ENCODE measurements around the gene PSEN1. TPM values are rescaled to one million over a fixed set of nuclear protein-coding genes. Genes with fewer than 3 reads are reported as not detected.
"Not testable (repeated sequence)": the region's sequence is repeated elsewhere in the genome, so short reads cannot be mapped to it uniquely, and the experiment has no call there.

PSEN1 gene
- total RNA-seq, 1 donor from 2014 or later: 42.9 TPM

DNA sequence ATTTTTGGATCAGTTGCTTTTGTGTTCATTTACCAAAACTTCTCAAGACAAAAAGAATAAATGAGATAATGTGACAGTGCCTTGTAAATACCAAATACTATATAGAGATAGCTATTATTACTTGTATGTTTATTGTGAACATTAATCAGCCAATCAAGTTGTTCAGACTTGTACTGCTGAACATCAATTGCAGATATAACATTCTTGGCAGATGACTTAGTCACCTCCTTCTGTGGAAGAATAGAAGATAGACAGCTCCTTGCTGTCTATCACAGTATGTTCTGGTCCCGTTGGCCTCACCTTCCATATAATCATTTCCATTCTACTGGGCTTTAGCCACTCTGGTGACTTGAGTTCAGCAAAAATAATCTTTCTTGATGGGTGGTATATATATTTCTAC, 30.1 kb downstream of the PSEN1 start:
- no peak for DNase-seq (ENCODE audit: low spot score)

DNA sequence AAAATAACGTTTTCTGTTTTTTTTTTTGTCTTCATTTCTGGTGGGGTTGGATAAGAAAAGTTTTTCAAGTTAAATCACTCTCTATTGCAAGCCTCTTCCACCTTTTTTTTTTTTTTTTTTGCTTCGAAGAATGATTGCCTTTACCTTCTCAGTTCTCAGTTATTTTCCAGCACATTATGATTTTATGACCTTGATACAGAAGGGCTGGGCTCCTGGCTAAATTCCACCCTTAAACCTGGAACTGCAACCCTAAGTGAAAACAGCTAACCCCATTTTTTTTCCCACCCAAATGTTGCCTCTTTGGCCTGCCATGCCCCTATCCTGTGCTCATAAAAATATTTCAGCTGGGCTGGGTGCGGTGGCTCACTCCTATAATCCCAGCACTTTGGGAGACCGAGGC, 31.4 kb downstream of the PSEN1 start:
- no peak for DNase-seq (ENCODE audit: low spot score)

DNA sequence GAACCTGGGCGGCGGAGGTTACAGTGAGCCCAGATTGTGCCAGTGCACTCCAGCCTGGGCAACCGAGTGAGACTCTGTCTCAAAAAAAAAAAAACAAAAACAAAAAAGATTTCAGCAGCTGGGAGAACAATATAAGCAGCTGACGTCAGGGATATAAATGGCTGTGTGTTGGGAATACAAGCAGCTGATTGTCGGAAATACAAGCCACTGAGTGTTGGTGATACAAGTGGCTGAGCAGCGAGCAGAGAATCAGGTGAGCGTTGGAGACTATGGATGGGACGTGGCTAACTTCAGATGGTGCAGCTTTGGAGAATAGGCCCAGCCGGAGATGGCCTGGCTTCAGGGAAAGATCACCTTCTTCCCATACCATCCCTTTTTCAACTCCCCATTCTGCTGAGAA, 32.0 kb downstream of the PSEN1 start:
- DNase-seq (ENCODE audit: low spot score): no peak

- no peak for DNase-seq (ENCODE audit: low spot score)
These were observed 32.4 kb downstream of the PSEN1 start for GRCh38 chr14:73168691-73169090.

DNA sequence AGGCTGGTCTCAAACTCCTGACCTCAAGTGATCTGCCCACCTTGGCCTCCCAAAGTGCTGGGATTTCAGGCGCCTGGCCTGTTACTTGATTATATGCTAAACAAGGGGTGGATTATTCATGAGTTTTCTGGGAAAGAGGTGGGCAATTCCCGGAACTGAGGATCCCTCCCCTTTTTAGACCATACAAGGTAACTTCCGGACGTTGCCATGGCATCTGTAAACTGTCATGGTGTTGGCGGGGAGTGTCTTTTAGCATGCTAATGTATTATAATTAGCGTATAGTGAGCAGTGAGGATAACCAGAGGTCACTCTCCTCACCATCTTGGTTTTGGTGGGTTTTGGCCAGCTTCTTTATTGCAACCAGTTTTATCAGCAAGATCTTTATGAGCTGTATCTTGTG, 33.5 kb downstream of the PSEN1 start:
- DNase-seq (ENCODE audit: low spot score): not testable (repeated sequence)

GRCh38 chr14:73170686-73171085, 34.4 kb downstream of the PSEN1 start:
- DNase-seq (ENCODE audit: low spot score): no peak

DNA sequence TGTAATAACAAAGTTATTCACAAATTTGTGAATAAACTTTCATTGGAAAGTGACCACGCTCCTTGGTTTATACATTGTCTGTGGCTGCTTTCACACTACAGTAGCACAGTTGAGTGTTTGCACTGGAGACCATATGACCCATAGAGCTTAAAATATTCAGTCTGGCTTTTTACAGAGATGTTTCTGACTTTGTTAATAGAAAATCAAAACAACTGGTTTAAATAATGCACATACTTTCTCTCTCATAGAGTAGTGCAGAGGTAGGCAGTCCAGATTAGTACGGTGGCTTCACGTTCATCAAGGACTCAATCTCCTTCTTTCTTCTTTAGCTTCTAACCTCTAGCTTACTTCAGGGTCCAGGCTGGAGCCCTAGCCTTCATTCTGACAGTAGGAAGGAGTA, 36.2 kb downstream of the PSEN1 start:
- no peak for DNase-seq (ENCODE audit: low spot score)

DNA sequence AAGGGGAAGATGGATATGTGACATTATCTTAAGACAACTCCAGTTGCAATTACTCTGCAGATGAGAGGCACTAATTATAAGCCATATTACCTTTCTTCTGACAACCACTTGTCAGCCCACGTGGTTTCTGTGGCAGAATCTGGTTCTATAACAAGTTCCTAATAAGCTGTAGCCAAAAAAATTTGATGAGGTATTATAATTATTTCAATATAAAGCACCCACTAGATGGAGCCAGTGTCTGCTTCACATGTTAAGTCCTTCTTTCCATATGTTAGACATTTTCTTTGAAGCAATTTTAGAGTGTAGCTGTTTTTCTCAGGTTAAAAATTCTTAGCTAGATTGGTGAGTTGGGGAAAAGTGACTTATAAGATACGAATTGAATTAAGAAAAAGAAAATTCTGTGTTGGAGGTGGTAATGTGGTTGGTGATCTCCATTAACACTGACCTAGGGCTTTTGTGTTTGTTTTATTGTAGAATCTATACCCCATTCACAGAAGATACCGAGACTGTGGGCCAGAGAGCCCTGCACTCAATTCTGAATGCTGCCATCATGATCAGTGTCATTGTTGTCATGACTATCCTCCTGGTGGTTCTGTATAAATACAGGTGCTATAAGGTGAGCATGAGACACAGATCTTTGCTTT, 36.9 kb downstream of the PSEN1 start:
- DNase-seq (ENCODE audit: low spot score): peak; percentile 44

DNA sequence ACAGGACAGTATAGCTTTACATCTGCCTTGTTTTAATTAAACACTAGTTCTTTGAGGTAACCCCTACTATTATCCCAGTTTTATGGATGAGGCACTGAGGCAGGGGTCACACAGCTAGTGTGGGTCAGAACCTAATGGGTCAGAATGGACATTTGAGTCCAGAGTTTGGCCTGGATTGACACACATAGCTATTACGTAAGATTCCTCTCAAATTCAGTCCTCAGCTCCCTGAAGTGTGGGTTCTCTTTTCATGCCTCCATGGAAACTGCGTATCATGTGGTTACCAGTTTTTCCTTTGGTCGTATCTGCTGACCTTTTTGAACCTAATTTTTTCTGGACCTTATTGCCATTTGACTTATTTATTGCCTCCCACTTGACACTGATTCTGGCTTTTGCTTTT, 40.4 kb downstream of the PSEN1 start:
- no peak for DNase-seq (ENCODE audit: low spot score)

DNA sequence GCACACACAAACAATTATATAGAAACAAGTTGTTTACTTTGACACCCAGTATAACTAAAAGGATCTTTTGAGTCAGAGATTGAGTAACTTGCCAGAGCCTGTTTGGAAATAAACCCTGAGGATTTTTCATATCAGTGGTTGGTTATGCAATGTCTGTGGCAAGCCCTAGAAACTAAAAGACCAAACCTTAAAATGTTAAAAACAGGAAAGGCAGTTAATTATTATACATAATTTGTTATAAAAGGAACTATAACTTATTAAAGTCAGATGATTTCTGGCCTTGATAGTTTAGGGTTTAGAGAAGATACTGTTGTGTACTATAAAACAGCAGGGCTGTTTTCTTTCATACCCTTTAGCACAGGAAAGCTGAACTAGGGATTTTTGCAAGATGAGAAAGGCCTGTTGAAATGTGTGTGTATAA, 44.1 kb downstream of the PSEN1 start:
- DNase-seq (ENCODE audit: low spot score): peak; percentile 87

DNA sequence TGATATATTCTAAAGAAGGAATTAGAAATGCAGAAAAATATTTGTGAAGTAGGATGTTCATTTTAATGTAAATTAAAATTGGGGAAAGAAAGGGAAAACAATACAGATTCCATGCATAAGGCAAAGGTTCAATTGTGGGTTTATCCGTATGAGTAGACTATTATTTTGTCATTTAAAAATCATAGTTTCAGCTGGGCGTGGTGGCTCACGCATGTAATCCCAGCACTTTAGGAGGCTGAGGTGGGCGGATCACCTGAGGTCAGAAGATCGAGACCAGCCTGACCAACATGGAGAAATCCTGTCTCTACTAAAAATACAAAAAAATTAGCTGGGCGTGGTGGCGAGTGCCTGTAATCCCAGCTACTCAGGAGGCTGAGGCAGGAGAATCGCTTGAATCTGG, 44.7 kb downstream of the PSEN1 start:
- DNase-seq (ENCODE audit: low spot score): not testable (repeated sequence)

DNA sequence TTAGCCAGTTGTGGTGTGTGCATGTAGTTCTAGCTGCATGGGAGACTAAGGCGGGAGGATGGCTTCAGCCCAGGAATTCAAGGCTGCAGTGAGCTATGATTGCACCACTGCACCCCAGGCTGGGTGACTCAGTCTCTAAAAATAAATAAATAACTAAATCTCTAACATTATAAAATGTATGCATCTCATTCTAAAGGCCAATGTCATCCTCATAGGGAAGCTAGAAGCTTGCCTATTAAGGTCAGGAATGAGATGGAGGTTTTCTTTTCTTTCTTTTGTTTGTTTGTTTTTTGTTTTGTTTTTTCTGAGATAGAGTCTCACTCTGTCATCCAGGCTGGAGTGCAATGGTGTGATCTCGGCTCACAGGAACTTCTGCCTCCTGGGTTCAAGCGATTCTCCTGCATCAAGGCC, 52.2 kb downstream of the PSEN1 start:
- no peak for DNase-seq (ENCODE audit: low spot score)

- no peak for DNase-seq (ENCODE audit: low spot score)
These were observed 53.3 kb downstream of the PSEN1 start for GRCh38 chr14:73189651-73190050.

- DNase-seq (ENCODE audit: low spot score): no peak
These were observed 55.1 kb downstream of the PSEN1 start for GRCh38 chr14:73191441-73191840.

DNA sequence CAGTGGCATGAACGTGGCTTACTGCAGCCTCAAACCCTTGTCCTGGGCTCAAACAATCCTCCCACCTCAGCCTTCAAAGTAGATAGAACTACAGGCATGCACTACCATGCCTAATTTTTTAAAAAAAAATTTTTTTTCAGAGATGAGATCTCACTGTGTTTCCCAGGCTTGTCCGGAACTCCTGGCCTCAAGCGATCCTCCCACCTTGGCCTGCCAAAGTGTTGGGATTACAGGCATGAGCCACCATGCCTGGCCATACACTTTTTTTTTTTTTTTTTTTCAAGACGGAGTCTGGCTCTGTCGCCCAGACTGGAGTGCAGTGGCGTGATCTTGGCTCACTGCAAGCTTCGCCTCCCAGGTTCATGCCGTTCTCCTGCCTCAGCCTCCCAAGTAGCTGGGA, 58.0 kb downstream of the PSEN1 start:
- not testable (repeated sequence) for DNase-seq (ENCODE audit: low spot score)

DNA sequence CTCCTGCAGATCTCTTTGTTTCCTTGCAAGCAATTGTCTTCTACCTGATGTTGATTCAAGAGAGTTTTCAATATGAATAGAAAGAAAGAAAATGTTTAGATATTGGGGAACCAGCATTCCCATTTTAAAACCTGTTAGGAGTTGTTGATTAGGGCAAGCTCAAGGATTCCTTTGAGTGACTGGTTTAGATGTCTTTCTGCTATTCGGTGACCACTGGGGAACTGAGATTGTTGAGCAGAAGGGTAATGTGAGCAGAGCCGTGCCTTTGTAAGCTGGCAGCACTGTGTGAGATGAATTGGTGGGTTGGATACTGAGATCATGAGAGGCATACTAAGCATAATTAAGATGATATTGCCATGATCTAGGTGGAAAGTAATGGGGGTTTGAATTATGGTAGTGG, 61.9 kb downstream of the PSEN1 start:
- no peak for DNase-seq (ENCODE audit: low spot score)

DNA sequence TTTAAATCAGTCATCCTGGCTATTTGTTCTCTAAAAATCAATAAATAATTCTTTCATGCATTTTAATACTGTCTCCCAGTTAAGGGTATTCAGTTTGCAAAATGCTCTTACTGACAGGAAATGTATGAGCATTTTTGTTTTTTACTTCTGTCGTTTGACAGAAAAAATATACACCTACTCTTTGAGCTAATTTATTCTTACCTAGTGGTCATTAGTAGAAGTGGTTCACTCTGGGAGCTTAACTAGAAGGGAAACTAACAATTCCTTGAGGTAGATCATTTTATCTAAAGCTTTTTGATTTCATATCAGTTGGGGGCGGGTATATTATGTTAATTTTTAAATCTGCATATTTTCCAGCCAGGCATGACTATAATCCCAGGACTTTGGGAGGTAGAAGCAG, 67.2 kb downstream of the PSEN1 start:
- no peak for DNase-seq (ENCODE audit: low spot score)

GRCh38 chr14:73207615-73208014, 71.3 kb downstream of the PSEN1 start:
- no peak for DNase-seq (ENCODE audit: low spot score)

- no peak for DNase-seq (ENCODE audit: low spot score)
These were observed 72.1 kb downstream of the PSEN1 start for GRCh38 chr14:73208390-73208789.

DNA sequence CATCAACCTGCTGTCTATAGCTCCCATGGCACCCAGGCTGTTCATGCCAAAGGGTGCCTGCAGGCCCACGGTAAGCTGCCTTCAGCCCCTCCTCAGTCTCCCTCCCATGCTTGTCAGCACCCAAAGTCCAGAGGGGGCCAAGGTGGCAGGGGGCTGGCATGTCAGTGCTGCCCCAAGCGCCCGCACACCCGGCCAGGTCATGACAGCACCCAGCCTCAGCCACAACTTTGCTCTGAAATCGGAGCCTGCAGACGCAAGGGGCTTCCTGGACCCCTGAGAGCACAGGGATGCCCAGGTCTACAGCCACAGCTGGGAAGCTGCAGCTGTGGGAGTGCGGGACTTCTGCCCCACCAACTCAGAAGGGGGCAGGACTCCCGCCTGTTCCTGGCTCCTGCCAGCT, 72.5 kb downstream of the PSEN1 start:
- no peak for DNase-seq (ENCODE audit: low spot score)

GRCh38 chr14:73209953-73210352, 73.6 kb downstream of the PSEN1 start:
- DNase-seq (ENCODE audit: low spot score): no peak

DNA sequence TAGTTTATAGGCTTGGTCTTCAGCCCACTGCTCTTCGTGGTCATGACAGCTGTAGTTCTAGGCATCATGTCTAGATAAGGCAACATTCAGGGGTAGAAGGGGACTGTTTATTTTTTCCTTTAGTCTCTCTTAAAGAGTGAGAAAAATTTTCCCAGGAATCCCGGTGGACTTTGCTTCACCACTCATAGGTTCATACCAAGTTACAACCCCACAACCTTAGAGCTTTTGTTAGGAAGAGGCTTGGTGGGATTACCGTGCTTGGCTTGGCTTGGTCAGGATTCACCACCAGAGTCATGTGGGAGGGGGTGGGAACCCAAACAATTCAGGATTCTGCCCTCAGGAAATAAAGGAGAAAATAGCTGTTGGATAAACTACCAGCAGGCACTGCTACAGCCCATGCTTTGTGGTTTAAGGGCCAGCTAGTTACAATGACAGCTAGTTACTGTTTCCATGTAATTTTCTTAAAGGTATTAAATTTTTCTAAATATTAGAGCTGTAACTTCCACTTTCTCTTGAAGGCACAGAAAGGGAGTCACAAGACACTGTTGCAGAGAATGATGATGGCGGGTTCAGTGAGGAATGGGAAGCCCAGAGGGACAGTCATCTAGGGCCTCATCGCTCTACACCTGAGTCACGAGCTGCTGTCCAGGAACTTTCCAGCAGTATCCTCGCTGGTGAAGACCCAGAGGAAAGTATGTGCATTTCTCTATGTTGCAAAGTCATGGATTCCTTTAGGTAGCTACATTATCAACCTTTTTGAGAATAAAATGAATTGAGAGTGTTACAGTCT, 75.1 kb downstream of the PSEN1 start:
- no peak for DNase-seq (ENCODE audit: low spot score)

DNA sequence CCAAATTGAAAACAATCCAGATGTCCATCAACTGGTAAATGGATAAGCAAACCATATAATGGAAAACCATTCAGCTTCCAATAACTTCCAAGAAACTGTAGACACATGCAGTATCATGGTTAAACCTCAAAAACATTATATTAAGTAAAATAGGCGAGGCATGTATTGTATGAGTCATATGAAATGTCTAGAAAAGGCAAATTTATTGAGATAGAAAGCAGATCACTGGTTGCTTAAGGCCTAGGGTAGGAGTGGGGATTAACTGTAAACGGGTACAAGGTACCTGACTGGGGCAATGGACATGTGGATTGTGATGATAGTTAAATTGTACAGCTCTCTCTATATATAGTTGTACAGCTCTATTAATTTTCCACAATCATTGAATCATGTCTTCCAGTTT, 79.7 kb downstream of the PSEN1 start:
- DNase-seq (ENCODE audit: low spot score): peak; percentile 14

Measured in umbilical cord (tissue), 2 donors.